Measurements from ENCODE around the gene MSI2. TPM values are rescaled to one million over a fixed set of nuclear protein-coding genes. Genes with fewer than 3 reads are reported as not detected.

Gene MSI2
- total RNA-seq, 4 donors from 2014 or later = 60.7 to 101 (median 70.9) TPM

GRCh38 chr17:57404795-57405490 lies 148.6 kb downstream of the MSI2 start:
- Histone ChIP-seq H3K27me3 (no peaks in the 10 kb centered on the region), H3K27ac (peak overlapping the region in 2 of 3 donors; percentile 88 to 92), H3K4me3 (replicated peaks in 1 of 3) (no peak overlapping the region), H3K9me3 (no peaks in the 10 kb centered on the region), H3K4me1 (peaks cover 40 to 44% of the 10 kb centered on the region in 2 donors), H3K36me3 (no peaks in the 10 kb centered on the region)
- intact Hi-C loops (cut with DNase I) = no loop called here
- no peak for DNase-seq
- no peak for TF ChIP-seq CTCF (IDR thresholded peaks at IDR 0.05)
- TF ChIP-seq POLR2A (IDR thresholded peaks at IDR 0.05) = no peak
- 93 to 96% methylated on average over 6 of the region's 6 CpGs for WGBS, 2 donors

GRCh38 chr17:57405491-57406072 lies 149.3 kb downstream of the MSI2 start:
- Histone ChIP-seq H3K4me3 (replicated peaks in 1 of 3) (no peak overlapping the region), H3K27me3 (no peaks in the 10 kb centered on the region), H3K27ac (peak overlapping the region; percentile 84 to 92 (median 88)), H3K4me1 (peaks cover 40 to 44% of the 10 kb centered on the region in 2 donors), H3K9me3 (no peaks in the 10 kb centered on the region), H3K36me3 (no peaks in the 10 kb centered on the region)
- intact Hi-C loops (cut with DNase I) = no loop called here
- TF ChIP-seq CTCF (IDR thresholded peaks at IDR 0.05) = no peak
- no peak for DNase-seq
- WGBS, 2 donors = 84 to 88% methylated on average over 5 of the region's 5 CpGs

- peak; percentile 68 to 76 for DNase-seq
- no peaks in the 10 kb centered on the region for H3K36me3 ChIP-seq
- no peaks in the 10 kb centered on the region for H3K9me3 ChIP-seq
- 55 to 59% methylated on average over 25 of the region's 25 CpGs for WGBS, 2 donors
- peaks cover 40 to 44% of the 10 kb centered on the region in 2 donors for H3K4me1 ChIP-seq
- intact Hi-C loops (cut with DNase I) = no loop called here
- TF ChIP-seq POLR2A (IDR thresholded peaks at IDR 0.05) (peak in 1 of 2 donors; percentile 35), CTCF (IDR thresholded peaks at IDR 0.05) (no peak)
- no peaks in the 10 kb centered on the region for H3K27me3 ChIP-seq
- H3K27ac ChIP-seq = peak overlapping the region; percentile 84 to 92 (median 88)
- H3K4me3 ChIP-seq (replicated peaks in 1 of 3) = no peak overlapping the region
These were observed 150.0 kb downstream of the MSI2 start for GRCh38 chr17:57406131-57406980.

- Histone ChIP-seq H3K4me1 (peaks cover 40 to 44% of the 10 kb centered on the region in 2 donors), H3K9me3 (no peaks in the 10 kb centered on the region), H3K27ac (peak overlapping the region; percentile 84 to 92 (median 88)), H3K36me3 (no peaks in the 10 kb centered on the region), H3K4me3 (replicated peaks in 1 of 3) (no peak overlapping the region), H3K27me3 (no peaks in the 10 kb centered on the region)
- TF ChIP-seq CTCF (IDR thresholded peaks at IDR 0.05) (no peak), POLR2A (IDR thresholded peaks at IDR 0.05) (no peak)
- 74 to 79% methylated on average over 12 of the region's 12 CpGs for WGBS, 2 donors
- no peak for DNase-seq
- intact Hi-C loops (cut with DNase I) = no loop called here
These were observed 150.6 kb downstream of the MSI2 start for GRCh38 chr17:57406981-57407286.

Data from thyroid gland (tissue), 4 donors.